B cell (primary cell): ENCODE results near the gene DNAH11. TPM values are rescaled to one million over a fixed set of nuclear protein-coding genes. Genes with fewer than 3 reads are reported as not detected.

Experiments
- ATAC-seq: fragments of 200-7000 bp; cut with Tn5 transposase; one replicate; pipeline ENCODE4 v1.10.0; 2021; ENCODE audit warnings: low read depth, mild to moderate bottlenecking, moderate number of reproducible peaks, moderate library complexity
- CTCF ChIA-PET: fragments of 350-600 bp; sonication (Branson Sonifier 250); formaldehyde crosslinking; loops from one replicate; lab custom pipeline; 2021; ENCODE audit warnings: antibody characterized with exemption, inconsistent platforms; lab: Charles Lee
- POLR2A ChIA-PET: fragments of 350-600 bp; sonication (Branson Sonifier 250); formaldehyde crosslinking; loops from one replicate; lab custom pipeline; 2021; ENCODE audit warnings: antibody characterized with exemption; lab: Charles Lee
- DNase-seq: peaks from one replicate; pipeline ENCODE4 v3.0.0; 2013
- H2AFZ ChIP-seq: 2 replicates; pipeline ENCODE4 v1.6.1; 2012; ENCODE audit warnings: mild to moderate bottlenecking, low read depth, low read length; ENCODE audit not compliant: insufficient read depth, poor library complexity, severe bottlenecking
- H3K27ac ChIP-seq, 2 donors: 1 replicate in 1 of 2; 2 replicates in 1 of 2; pipeline ENCODE4 v1.5.1; 2012 to 2013; ENCODE audit warnings: low read length in 2 of 2, mild to moderate bottlenecking in 2 of 2, moderate library complexity in 1 of 2
- H3K27me3 ChIP-seq, 4 experiments: fragments of 200-600 bp in 1 of 4; sonication (generic) in 1 of 4; replicated peaks in 1 of 4; 1 replicate in 2 of 4; 2 replicates in 2 of 4; pipeline versions ENCODE4 v1.6.1 to v1.7.0; 2013 to 2016; ENCODE audit warnings: low read length in 3 of 4, mild to moderate bottlenecking in 2 of 4, mixed read lengths in 1 of 4, moderate library complexity in 1 of 4; ENCODE audit not compliant: insufficient read depth in 4 of 4, control insufficient read depth in 3 of 4; ENCODE audit errors: control extremely low read depth in 1 of 4
- H3K36me3 ChIP-seq, 2 experiments: replicated peaks in 1 of 2; 1 replicate in 1 of 2; 2 replicates in 1 of 2; pipeline versions ENCODE4 v1.6.1 to v1.7.1; 2013; ENCODE audit warnings: low read length in 1 of 2; ENCODE audit not compliant: insufficient read depth in 2 of 2, control insufficient read depth in 1 of 2; ENCODE audit errors: control extremely low read depth in 1 of 2, extremely low read depth in 1 of 2
- H3K4me1 ChIP-seq, 2 donors: fragments of 200-600 bp in 1 of 2; sonication (generic) in 1 of 2; 1 replicate in 1 of 2; 2 replicates in 1 of 2; pipeline versions ENCODE4 v1.5.1 to v1.6.1; 2013 to 2017; ENCODE audit warnings: low read length in 2 of 2; ENCODE audit not compliant: control insufficient read depth in 2 of 2, insufficient read depth in 2 of 2
- H3K4me2 ChIP-seq: replicated peaks from 2 replicates; pipeline ENCODE3; 2012; ENCODE audit warnings: mild to moderate bottlenecking, low read depth, low read length; ENCODE audit not compliant: poor library complexity, severe bottlenecking
- H3K4me3 ChIP-seq, 5 experiments: fragments of 200-600 bp in 1 of 5; sonication (generic) in 1 of 5; 1 replicate in 3 of 5; 2 replicates in 2 of 5; pipeline versions ENCODE4 v1.5.1 to v1.7.0; 2011 to 2016; ENCODE audit warnings: low read length in 4 of 5, mild to moderate bottlenecking in 4 of 5, low read depth in 2 of 5, control low read depth in 1 of 5, moderate library complexity in 1 of 5; ENCODE audit not compliant: insufficient read depth in 1 of 5; ENCODE audit errors: control extremely low read depth in 1 of 5, extremely low read depth in 1 of 5
- H3K79me2 ChIP-seq: fragments of 200-600 bp; sonication (generic); one replicate; pipeline ENCODE4 v1.6.0; 2016; ENCODE audit warnings: low read length; ENCODE audit not compliant: control insufficient read depth, insufficient read depth
- H3K9ac ChIP-seq: fragments of 200-600 bp; sonication (generic); 2 replicates; pipeline ENCODE4 v1.6.1; 2017; ENCODE audit warnings: mild to moderate bottlenecking, low read length, moderate library complexity
- H3K9me3 ChIP-seq, 3 donors: one replicate each; pipeline versions ENCODE4 v1.6.1 to v1.7.1; 2013; ENCODE audit warnings: low read length in 2 of 3; ENCODE audit not compliant: control insufficient read depth in 2 of 3, insufficient read depth in 1 of 3; ENCODE audit errors: control extremely low read depth in 1 of 3
- H4K20me1 ChIP-seq: 2 replicates; pipeline ENCODE4 v1.6.0; 2012; ENCODE audit warnings: mild to moderate bottlenecking, low read length; ENCODE audit not compliant: insufficient read depth, control insufficient read depth, poor library complexity, severe bottlenecking
- H3K27ac Mint-ChIP-seq: one replicate; pipeline ENCODE4 v1.8.0; 2021; ENCODE audit warnings: mixed read lengths
- H3K27me3 Mint-ChIP-seq: one replicate; pipeline ENCODE4 v1.8.0; 2021; ENCODE audit warnings: mixed read lengths
- H3K4me1 Mint-ChIP-seq: one replicate; pipeline ENCODE4 v1.8.0; 2021; ENCODE audit warnings: mixed read lengths
- H3K4me3 Mint-ChIP-seq: one replicate; pipeline ENCODE4 v1.8.0; 2021; ENCODE audit warnings: mixed read lengths
- H3K9me3 Mint-ChIP-seq: one replicate; pipeline ENCODE4 v1.8.0; 2022; ENCODE audit warnings: mixed read lengths; ENCODE audit not compliant: insufficient read depth
- CTCF ChIP-seq: fragments of 200-600 bp; IDR thresholded peaks from one replicate; pipeline ENCODE4 v1.8.0; 2022; ENCODE audit warnings: antibody characterized with exemption, mild to moderate bottlenecking
- EZH2 ChIP-seq: IDR thresholded peaks from 2 replicates; pipeline ENCODE4 v1.6.1; 2012; ENCODE audit warnings: borderline replicate concordance, low read depth, mild to moderate bottlenecking, moderate library complexity, low read length; ENCODE audit not compliant: insufficient read depth, poor library complexity, severe bottlenecking
- WGBS: methylation state at CpG from one replicate; pipeline ENCODE4 v1.1.5; 2013; ENCODE audit warnings: missing lambda C conversion rate; ENCODE audit not compliant: insufficient coverage; 5-methylcytosine and 5-hydroxymethylcytosine counted together
- intact Hi-C: fragments of 100-400 bp; cut with micrococcal nuclease; formaldehyde crosslinking; loops from one replicate; pipeline ENCODE4 v1.10.0; 2022
- polyA plus RNA-seq: library from polyadenylated mRNA; depleted of rRNA; stranded (reverse); fragments of >200 nt; gene quantifications from 2 replicates; pipeline ENCODE4 v1.2.3, GENCODE V29; 2012
- total RNA-seq, 2 donors: library from RNA; stranded (reverse); fragments of 120-200 nt in 1 of 2; gene quantifications; 1 replicate in 1 of 2; 2 replicates in 1 of 2; pipeline versions ENCODE4 v1.2.3 to v1.2.4, GENCODE V29; 2013 to 2022

The DNAH11 gene
- total and polyA plus RNA-seq, 2 donors (not counting 1 experiment from before 2014, with no cell fraction given): not detected

- DNase-seq (no peak), ATAC-seq (no peak)
- no peak overlapping the region for H3K9ac ChIP-seq
- H3K27me3 ChIP-seq: no peaks in the 10 kb centered on the region
- intact Hi-C loops: loop anchor here (2.0 kb wide), 1 partner anchor 17 kb away; no protein-coding TSS in a partner anchor
- CTCF ChIA-PET: interaction anchor here (1.3 kb wide), 2 partner anchors 16 to 22 kb away, joined by 3 to 5 read pairs; partner anchors contain the start of gene CDCA7L
- H2AFZ ChIP-seq: no peak overlapping the region
- no peak overlapping the region for H3K4me3 ChIP-seq
- H3K36me3 ChIP-seq: peaks cover 2 to 12% of the 10 kb centered on the region in 2 experiments
- no peak for TF ChIP-seq EZH2
- no peak for TF ChIP-seq CTCF
- peaks cover 100% of the 10 kb centered on the region for H3K79me2 ChIP-seq
- peaks cover 5 to 45% of the 10 kb centered on the region in 2 donors for H3K4me1 ChIP-seq
- no peak overlapping the region for H3K27ac ChIP-seq
- POLR2A ChIA-PET: no interaction called here
- Mint-ChIP-seq H3K27ac (no peak overlapping the region), H3K4me1 (peaks cover 78% of the 10 kb centered on the region), H3K9me3 (peaks cover 3% of the 10 kb centered on the region), H3K4me3 (no peak overlapping the region), H3K27me3 (no peaks in the 10 kb centered on the region)
- peaks cover 88% of the 10 kb centered on the region for H4K20me1 ChIP-seq
- WGBS: no CpG with 5 or more reads among the region's 2 CpGs
- H3K4me2 ChIP-seq: no peak overlapping the region
- H3K9me3 ChIP-seq: peaks cover 0 to 3% (median 0%) of the 10 kb centered on the region in 3 donors
Observed at GRCh38 chr7:21923658-21924057, 380.8 kb downstream of the DNAH11 start.

GRCh38 chr7:21926448-21926847, 383.6 kb downstream of the DNAH11 start:
- Histone ChIP-seq H3K27ac (no peak overlapping the region), H2AFZ (no peak overlapping the region), H3K4me1 (peaks cover 2 to 22% of the 10 kb centered on the region in 2 donors), H3K9me3 (peaks cover 0 to 7% (median 2%) of the 10 kb centered on the region in 3 donors), H3K9ac (no peak overlapping the region), H3K79me2 (peaks cover 100% of the 10 kb centered on the region), H3K4me3 (no peak overlapping the region), H3K27me3 (no peaks in the 10 kb centered on the region), H4K20me1 (peaks cover 60% of the 10 kb centered on the region), H3K4me2 (no peak overlapping the region), H3K36me3 (peaks cover 2 to 12% of the 10 kb centered on the region in 2 experiments)
- ChIA-PET POLR2A (no interaction called here), CTCF (interaction anchor here (1.7 kb wide), 1 partner anchor 15 kb away, joined by 4 read pairs; no protein-coding TSS in a partner anchor)
- H3K9me3 Mint-ChIP-seq: peaks cover 14% of the 10 kb centered on the region
- H3K4me1 Mint-ChIP-seq: peaks cover 81% of the 10 kb centered on the region
- H3K27me3 Mint-ChIP-seq: no peaks in the 10 kb centered on the region
- H3K4me3 Mint-ChIP-seq: no peak overlapping the region
- ATAC-seq (no peak), DNase-seq (no peak)
- TF ChIP-seq CTCF (no peak), EZH2 (no peak)
- intact Hi-C loops: no loop called here
- H3K27ac Mint-ChIP-seq: no peak overlapping the region
- no CpG with 5 or more reads among the region's 1 CpG for WGBS
